GM20431 (cell line): ENCODE results near the gene TNNT2.

Experiments used
- in situ Hi-C: fragments of 300-500 bp; cut with MseI, MboI; formaldehyde crosslinking; loops from one replicate; pipeline ENCODE4 v1.15.0; 2020; ENCODE audit warnings: low sequenced_read_pairs; ENCODE audit not compliant: unreplicated experiment

TNNT2 gene

GRCh38 chr1:201404055-201404454 lies 26.6 kb upstream of the TNNT2 start:
- in situ Hi-C loops, result no loop called here

GRCh38 chr1:201403359-201403758 lies 25.9 kb upstream of the TNNT2 start:
- in situ Hi-C loops, result no loop called here

DNA sequence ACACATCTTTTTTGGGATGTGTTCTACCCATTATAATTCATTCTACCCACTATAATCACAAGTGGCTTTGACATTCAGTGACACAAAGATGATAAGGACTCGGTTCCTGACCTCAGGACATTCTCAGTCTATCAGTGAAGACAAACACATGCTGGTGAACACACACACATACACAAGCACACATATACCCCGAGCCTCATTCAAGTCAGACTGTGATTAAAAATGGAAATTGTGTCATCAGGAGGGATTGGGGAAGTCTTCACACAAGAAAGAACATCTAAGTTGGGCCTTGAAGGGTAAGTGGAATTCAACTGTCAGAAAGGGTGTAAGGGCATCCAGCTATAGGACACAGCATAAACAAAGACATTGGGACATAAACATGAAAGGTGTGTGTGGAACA lies 24.2 kb upstream of the TNNT2 start:
- in situ Hi-C loops, result no loop called here

DNA sequence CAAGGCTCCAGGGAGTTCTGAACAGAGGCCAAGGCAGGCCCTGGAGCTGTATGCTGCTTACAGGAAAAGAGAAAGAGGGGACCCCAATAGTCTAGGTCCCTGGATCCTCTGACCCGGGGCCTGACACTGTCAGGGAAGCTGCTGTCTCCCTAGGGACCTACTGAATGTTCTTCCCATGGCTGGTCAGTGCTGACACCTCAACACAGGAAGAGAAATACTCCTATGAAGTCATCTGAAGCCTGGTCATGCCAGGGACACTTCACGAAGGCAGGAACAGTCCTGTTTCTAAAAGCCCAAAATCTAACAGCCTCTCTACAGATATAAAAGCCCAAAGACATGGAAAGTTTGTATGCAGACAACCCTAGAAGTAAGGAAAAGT lies 23.4 kb upstream of the TNNT2 start:
- in situ Hi-C loops, result no loop called here

GRCh38 chr1:201400212-201400851 lies 22.9 kb upstream of the TNNT2 start:
- in situ Hi-C loops, result no loop called here

GRCh38 chr1:201399352-201400126 lies 22.1 kb upstream of the TNNT2 start:
- in situ Hi-C loops, result no loop called here

DNA sequence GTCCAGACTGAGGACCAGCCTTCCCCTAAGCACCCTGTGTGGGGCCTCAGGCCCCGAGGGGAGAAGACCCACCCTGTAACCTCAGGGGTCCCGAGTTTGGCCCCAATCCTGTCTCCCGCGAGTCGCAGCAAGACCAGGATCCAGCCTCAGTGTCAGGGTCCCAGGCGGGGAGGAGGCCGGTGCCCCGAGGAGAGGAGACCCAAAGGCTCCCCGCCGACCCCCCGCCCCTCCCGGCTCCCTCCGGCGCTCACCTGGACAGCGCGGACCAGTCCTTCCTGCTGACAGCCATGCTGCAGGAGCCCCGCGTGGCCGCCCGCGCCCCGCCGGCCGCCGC lies 21.5 kb upstream of the TNNT2 start, which contains the start of gene LAD1:
LAD1 (minus strand) TSS at position 307 of the 334 bp plus-strand sequence; CDS start at position 289, 18 bp downstream.
- in situ Hi-C loops, result no loop called here

GRCh38 chr1:201397675-201398074 lies 20.2 kb upstream of the TNNT2 start:
- in situ Hi-C loops, result no loop called here

DNA sequence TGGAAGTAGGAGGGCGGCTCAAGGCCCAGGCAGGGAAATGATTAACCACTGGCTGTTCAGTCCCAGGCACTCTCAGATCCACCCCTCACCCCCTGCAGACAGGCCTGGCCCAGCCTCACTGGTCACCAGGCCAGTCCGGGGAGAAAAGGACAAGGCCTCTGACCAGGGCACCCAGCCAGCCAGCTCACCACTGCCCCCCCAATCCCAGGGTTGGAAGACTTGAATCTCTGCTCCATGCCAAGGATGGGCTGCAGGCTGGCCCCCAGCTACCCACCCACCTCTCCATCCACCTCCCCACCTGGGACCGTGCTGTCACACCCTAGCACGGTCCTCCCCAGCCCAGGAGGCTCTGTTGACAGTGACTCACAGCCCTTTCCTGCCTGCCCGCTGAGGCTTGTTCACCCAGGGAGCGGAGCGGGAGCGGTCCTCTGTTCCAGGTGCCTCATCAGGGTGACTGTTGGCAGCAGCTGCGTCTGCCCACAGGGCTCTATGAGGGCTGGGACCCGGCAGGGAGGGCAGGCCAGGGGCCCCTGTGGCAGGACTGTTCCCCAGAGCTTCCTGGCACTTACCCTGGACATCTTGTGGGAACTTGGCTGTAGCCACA lies 19.5 kb upstream of the TNNT2 start:
- in situ Hi-C loops, result no loop called here

DNA sequence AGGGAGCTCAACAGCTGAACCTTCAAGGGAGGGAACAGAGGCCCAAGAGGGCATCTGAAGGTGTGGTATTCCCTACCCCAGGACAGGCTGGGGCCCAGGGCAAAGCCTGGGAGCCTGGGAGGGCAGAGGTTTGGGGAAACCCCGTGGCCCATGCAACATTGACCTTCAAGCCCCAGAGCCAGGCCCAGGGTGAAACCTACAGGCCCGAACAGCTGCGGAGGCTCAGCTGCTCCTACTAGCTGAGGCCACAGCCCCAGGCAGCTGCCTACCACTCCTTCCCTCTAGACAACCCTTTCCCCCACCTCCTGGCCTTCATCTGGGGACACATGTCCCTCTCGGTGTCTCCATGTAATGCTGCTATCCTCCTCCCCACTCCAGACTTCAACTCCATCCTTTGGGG lies 18.5 kb upstream of the TNNT2 start:
- in situ Hi-C loops, result no loop called here

- in situ Hi-C loops, result no loop called here
These were observed 17.1 kb upstream of the TNNT2 start for GRCh38 chr1:201394591-201394990.

DNA sequence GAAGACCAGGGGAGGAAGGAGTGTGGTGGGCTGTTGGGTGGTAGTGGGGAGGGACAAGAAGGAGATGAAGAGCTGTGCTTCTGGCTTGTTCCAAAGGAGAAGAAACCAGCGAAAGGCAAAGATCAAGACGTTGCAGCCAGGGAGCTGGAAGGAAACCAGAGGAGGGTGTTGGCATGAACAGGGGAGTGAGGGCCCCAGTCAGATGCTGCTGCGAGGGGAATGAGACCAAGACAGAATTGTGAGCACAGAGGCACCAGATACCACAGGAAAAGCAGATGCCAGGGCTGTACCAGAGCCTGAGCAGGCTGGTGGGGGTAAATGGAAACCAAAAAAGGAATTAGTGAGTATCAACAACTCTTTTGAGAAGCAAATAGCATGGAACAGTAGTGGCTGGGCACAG lies 15.6 kb upstream of the TNNT2 start:
- in situ Hi-C loops, result no loop called here

- in situ Hi-C loops, result no loop called here
These were observed 14.4 kb upstream of the TNNT2 start for GRCh38 chr1:201391651-201392511.

DNA sequence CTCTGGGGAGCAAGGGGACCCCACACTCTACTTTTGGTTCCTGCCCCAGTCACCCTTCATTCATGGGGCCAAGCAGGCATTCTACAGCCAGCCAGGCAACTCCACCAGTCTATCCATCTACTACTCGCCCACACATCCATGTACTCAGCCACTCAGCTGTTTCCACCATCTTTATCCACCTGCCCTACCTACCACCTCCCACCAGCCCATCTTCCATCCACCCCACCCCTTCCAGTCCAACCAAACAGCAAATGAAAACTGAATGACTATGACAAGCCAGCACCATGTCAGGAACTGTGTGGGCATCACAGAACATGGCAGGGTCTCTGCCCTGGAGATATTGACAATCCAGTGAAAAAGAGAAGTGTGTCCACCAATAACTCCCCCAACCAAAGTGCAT lies 13.7 kb upstream of the TNNT2 start:
- in situ Hi-C loops, result no loop called here

DNA sequence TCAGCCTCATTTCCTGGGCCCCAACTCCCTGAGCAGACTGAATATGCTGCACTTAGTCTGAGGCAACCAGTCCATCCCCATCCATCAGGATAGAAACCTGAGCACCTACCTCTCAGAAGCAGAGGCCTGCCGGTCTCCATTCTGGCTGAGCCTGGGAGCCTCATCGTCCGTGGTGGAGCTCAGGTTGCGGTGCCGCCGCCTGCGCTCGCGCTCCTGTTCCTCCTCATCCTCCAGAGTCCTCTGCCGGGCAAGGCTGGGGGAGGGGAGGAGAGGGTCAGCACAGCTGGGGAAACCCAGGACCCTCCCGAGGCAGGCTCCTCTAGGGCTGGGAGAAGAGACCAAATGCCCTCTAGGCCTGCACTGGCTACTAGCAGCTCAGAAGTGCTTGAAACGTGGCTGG lies 11.6 kb upstream of the TNNT2 start:
- in situ Hi-C loops, result no loop called here

DNA sequence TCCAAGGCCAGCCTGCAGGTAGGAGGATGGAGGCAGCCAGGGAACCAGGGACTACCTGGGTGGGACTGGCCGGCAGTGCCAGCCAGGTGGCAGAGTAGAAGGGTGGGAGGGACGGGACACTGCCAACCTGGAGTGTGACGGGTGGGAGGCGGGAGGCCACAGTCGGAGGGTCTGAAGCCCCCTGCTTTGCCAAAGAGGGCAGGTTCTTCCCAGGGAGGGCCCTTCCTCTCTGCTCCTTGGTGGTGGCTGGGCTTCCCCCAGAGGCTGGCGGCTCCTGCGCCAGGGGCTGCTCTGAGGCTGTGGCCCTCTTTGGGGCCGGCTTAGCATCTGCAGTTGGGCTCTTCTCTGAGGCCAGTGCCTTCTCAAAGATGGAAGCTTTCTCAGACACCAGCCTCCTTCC lies 8.7 kb upstream of the TNNT2 start:
- in situ Hi-C loops, result no loop called here

GRCh38 chr1:201385299-201385891 lies 7.9 kb upstream of the TNNT2 start:
- in situ Hi-C loops, result no loop called here

DNA sequence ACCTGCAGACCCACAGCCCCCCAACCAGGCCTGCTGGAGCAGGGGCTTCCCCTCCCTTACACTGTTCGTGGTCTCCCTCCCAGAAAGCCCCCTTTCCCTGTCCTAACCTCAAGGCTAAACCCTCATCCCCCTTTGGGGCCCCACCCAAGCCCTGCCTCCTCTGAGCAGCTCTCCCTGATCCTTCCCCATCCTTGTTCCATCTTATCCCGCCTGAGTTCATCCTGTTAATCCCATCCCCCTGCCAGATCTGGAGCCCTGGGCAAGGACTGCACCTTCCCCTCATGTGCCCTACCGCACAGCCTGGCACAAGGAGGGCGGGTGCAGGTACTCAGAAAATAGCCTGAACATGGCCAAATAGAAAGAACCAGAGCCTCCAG lies 6.9 kb upstream of the TNNT2 start:
- in situ Hi-C loops, result no loop called here

DNA sequence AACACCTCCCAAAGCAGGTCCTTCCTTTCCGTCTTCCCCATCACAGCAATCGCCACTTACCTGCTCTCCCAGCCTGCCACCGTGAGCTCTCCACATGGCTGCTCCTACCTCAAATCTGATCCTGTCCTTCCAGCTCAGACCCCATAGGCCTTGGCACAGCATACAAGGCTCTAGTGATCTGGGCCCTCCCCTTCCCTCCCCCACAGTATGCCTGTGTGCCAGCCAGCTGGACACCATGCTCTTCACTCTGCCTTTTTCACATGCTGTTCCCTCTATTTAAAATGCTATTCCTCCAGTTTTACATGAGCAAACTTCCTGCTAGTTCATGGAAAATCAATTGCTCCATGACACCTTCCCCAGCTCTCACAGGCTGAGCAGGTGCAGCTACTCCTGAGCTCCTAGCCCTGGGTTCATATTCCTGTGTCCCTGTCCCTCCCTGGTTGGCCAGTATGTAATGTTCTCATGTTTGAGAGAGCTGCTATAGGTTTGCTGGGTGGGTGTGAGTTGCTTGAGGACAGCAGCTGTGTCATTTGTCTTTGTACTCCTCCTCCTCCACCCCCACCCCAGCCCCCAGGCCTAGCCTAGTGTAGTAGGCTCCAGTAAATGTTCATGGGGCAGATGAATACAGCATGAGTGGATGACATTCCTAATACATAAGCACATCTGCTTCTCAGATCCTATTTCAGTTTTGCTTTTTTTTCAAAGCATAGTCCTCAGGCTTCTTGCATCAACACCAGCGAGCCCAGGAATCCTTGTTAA lies 6.3 kb upstream of the TNNT2 start:
- in situ Hi-C loops, result no loop called here

DNA sequence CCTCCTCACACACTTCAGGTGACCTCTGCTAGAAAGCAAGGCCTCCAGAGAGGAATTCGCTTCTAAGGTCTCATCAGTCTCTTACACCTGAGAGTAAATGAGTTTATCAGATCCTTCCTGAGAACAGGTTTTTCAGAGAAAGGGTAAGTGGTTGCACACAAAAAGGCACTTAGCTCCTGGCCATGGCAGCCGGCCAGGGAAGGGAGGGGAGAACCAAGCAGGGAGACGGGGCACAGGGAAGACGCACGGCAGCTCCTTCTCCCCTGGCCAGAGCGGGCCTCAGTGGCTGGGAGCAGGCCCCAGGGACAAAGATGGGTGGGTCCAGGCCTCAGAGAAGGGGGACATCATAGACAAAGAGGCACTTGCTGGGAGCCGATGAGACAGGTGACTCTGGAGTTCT lies 3.6 kb upstream of the TNNT2 start:
- in situ Hi-C loops, result no loop called here
